DMS153 treated with DMSO at 0.1 percent for 48 hours (cell line): Measurements from ENCODE around the gene KCNAB2.
A peak's percentile ranks its signal among the peaks of the same experiment; 100 is the strongest.

Experiments used
- DNase-seq: peaks from one replicate; lab custom pipeline; 2025; ENCODE audit not compliant: unreplicated experiment; lab: John Stamatoyannopoulos, UW

Gene KCNAB2

DNA sequence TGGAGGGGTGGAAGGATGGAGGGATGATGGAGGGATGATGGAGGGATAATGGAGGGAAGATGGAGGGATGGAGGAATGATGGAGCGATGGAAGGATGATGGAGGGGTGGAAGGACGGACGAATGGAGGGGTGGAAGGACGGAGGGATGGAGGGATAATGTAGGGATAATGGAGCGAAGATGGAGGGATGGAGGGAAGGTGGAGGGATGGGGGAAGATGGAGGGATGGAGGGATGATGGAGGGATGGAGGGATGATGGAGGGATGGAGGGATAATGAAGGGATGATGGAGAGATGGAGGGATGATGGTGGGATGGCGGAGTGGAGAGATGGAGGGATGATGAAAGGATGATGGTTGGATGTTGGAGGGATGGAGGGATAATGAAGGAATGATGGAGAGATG is 61.3 kb downstream of the KCNAB2 start:
- no peak for DNase-seq

DNA sequence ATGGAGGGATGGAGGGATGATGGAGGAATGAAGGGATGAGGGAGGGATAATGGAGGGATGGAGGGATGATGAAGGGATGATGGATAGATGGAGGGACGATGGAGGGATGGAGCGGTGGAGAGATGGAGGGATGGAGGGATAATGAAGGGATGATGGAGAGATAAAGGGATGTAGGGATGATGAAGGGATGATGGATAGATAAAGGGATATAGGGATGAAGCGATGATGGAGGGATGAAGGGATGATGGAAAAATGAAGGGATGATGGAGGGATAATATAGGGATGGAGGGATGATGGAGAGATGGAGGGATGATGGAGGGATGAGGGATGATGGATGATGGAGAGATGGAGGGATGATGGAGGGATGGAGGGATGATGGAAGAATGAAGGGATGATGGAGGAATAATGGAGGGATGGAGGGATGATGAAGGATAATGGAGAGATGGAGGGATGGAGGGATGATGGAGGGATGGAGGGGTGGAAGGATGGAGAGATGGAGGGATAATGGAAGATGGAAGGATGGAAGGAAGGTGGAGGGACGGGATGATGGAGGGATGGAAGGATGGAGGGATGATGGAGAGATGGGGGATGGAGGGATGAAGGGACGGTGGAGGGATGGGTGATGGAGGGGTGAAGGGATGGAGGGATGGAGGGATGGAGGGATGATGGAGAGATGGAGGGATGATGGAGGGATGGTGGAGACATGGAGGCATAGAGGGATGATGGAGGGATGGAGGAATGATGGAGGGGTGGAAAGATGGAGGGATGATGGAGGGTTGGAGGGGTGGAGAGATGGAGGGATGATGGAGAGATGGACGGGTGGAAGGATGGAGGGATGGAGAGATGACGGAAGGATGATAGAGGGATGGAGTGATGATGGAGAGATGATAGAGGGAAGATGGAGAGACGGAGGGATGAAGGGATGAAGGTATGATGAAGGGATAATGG is 62.0 kb downstream of the KCNAB2 start:
- no peak for DNase-seq

DNA sequence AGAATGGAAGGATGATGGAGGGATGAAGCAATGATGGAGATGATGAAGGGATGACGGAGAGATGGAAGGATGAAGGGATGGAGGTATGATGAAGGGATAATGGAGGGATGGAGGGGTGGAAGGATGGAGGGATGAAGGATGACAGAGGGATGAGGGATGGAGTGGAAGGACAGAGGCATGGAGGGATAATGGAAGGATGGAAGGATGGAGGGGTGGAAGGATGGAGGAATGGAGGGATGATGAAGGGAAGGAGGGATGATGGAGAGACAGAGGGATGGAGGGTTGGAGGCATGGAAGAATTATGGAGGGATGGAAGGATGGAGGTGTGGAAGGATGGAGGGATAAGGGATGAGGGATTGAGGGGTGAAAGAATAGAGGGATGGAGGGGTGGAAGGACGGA is 62.8 kb downstream of the KCNAB2 start:
- DNase-seq, result no peak

DNA sequence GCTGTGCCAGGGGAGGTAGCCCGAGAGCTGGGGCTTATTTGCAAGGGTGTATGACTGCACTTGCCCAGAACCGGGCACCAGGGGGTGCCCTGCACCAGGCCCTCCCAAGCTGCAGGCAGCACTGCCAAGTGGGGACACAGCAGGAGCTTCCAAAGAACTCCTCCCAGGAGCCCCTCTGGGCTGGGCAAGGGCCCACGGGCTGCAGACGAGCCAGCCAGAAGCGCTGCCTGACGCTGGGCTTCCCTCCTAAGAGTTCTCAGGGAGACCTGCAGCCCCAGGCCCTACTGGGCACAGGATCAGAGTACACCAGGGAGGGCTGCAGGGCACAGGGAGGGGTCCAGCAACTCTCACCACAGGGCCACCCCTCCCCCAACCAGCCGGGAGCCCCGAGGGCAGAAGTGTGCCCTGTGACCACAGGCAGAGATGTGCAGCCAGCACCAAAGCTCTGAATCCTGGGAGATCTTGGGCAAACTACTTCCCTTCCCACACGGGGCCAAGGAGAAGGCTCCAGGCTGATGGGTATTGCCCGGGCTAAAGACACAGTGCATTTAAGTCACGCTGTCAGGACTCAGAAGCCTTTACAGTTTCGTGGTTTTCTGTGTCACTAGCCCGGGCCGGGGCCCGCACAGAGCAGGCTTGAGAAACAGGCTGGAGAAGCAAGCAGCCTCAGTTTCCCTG is 63.4 kb downstream of the KCNAB2 start:
- peak; percentile 17 for DNase-seq

DNA sequence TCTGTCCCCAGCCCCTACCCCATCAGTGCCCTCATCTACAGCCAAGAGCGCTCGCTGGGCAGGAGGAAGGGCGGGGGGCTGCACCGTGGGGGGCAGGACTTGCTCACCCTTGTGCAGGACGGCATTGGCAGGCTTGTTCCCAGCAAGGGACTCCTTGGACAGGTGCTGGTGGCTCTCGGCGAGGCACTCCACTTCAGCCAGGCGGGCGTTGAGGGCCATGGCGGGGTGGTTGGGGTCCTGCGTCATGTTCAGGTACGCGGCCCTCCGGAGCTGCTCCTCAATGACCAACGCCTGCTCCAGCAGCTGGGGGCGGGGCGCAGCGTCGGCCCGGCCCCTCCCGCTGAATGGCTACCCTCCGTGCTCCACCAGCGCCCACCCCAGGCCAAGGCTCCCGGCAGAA is 64.0 kb downstream of the KCNAB2 start:
- DNase-seq, result no peak

DNA sequence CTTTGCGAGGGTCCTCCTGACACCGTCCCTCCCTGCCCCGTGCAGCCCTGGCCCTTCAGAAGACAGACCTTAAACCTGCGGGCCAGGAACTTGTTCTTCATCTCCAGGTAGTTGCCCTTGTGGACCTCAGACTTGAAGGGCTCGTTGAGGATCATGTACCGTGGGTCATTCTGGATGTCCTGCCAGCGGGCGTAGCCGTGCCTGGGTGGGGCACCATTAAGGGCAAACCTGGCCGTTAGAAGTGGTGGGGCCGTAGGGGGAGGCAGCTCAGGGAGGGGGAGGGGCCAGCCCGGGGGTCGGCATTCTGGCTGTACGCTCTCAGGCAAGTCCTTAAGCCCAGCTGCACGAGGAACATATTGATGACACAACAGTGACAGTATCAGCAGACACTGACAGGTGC is 64.6 kb downstream of the KCNAB2 start:
- DNase-seq, result no peak

DNA sequence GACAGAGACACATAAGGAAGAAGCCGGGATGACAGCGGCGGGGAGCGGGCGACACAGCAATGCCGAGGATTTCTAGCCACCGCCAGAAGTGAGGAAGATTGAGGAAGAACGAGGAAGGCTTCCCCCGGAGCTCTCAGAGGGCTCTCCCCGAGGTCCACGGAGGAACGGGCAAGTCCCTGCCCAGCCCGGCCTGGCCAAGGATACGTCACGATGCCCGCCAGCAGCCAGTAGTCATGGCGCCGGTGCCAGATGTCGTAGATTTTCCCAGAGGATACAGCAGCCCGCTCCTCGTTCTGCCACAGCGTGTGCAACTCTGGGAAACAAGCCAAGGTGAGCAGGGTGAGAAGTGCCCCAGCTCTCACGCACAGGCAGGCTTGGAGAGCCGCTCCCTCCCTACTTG is 65.9 kb downstream of the KCNAB2 start:
- DNase-seq, result peak; percentile 72

DNA sequence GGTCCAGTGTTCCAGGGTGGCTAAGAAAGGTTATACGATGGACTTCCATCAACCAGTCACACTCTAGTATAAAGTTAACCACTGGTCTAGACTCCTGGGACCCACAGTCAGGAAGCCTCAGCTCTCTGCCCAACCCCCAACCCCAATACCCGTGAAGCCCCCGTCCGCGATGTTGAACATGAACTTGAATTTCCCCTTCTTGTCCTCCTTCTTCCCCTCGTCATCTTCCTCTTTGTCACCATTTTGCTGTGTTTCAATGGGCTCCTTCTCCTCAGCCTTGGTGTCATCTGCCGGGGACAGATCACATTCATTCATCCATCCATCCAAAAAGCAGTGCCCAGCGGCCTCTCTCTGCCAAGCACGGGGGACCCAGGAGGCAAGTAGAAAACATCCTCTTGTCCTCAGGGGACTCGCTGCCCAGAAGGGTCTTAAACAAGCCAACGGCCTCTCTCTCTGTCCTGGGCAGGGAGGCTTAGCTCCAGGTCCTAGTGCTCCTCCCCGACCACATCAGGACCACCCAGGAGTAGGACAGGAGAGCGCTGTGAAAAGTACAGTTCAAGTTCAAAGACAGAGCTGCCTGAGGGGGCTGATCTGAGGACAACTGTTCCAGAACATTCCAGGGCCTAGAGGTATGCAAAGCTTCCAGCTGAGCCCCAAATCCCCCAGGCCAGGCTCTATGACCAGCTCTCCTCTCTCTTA is 66.5 kb downstream of the KCNAB2 start:
- DNase-seq, result no peak

DNA sequence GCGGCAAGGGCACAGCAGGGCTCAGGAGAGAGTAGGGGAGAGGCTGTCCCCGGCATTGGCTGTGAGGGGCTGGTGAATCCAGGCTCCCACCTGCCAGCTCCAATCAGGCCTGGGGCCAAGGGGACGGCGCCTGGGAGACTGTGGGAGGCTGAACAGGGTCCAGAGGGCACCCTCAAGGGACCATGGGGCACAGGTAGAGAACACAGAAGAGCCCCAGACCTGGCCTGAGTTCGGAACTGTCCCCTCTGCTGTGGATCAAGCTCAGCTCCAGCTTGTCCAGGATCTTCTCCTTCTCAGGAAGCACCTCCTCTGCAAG is 67.0 kb downstream of the KCNAB2 start:
- no peak for DNase-seq

DNA sequence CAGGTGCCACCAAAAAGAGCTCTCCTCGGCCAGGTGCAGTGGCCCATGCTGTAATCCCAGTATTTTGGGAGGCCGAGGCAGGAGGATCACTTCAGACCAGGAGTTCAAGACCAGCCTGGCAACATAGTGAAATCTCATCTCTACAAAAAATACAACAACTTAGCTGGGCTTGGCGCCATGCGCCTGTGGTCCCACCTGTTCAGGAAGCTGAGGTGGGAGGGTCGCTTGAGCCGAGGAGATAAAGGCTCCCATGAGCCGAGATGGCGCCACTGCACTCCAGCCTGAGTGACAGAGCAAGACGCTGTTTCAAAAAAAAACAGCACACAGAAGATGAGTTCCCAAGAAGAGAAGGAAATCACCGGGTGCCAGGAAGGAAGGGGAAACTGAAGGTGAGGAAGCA is 67.4 kb downstream of the KCNAB2 start:
- DNase-seq, result no peak

DNA sequence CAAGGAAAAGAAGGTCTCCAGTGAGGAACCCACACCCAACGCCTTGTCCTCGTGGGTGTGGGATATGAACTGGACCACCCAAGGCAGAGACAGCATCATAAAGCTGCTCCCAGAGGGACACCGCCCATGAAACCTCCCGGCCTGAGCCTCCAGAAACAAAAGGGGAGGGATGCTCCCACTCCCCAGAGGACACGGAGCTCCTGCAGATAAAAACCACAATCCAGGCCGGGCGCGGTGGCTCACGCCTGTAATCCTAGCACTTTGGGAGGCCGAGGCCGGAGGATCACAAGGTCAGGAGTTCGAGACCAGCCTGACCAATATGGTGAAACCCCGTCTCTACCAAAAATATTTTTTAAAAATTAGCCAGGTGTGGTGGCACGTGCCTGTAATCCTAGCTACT is 68.1 kb downstream of the KCNAB2 start:
- DNase-seq, result no peak

DNA sequence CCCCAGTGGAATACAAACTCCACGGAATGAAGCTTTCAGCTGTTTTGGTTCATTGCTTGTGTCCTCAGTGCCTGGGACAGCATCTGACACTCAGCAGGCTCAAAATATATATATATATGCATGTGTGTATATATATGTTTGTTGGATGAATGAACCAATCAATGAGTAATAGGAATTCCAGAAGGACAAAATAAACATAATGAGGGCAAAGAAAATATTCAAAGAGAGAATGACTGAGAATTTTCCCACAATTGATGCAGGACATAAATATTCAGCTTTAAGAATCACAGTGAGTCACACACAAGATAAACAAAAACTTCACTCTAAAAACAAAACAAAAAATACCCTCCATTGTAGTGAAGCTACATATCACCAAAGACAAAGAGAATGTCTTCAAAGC is 70.4 kb downstream of the KCNAB2 start:
- no peak for DNase-seq

DNA sequence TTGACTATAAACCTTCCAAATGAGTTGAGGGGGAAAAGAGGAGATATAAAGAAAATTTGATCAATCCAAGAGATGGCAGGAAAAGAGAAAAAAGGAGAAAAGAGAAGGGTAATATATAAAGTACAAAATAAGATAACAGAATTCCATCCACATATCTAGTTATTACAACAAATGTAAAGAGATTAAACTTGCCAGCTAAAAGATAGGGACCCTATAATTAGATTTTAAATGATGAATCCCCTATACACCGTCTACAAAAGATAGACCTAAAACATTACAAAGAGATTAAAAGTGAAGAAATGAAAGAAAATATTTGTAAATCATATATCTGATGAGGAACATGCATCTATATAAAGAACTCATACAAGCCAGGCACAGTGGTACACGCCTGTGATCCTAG is 71.4 kb downstream of the KCNAB2 start:
- no peak for DNase-seq

DNA sequence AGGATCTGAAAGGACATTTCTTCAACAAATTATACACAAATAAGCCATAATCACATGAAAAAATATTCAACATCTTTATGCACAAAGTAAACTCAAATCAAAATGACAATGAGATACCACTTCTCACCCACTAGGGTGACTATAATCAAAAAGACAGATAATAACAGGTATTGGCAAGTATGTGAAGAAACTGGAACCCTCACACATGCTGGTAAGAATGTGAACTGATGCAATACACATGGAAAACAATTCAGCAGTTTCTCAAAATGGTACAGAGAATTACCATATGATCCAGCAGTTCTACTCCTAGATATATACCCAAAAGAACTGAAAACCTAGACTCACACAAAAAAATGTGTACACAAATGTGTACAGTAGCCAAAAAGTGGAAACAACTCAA is 71.9 kb downstream of the KCNAB2 start:
- no peak for DNase-seq

DNA sequence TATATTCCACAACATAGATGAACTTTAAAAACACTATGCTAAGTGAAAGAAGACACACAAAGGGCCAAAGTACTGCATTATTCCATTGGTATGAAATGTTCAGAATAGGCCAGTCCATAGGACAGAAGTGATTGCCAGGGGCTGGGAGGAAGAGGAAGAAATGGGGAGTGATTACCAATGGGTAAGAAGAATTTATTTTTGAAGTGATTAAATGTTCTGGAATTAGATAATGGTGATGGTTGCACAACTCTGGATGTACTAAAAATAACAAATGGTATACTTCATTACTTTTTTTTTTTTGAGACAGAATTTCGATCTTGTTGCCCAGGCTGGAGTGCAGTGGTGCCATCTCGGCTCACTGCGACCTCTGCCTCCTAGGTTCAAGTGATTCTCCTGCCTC is 72.7 kb downstream of the KCNAB2 start:
- no peak for DNase-seq

DNA sequence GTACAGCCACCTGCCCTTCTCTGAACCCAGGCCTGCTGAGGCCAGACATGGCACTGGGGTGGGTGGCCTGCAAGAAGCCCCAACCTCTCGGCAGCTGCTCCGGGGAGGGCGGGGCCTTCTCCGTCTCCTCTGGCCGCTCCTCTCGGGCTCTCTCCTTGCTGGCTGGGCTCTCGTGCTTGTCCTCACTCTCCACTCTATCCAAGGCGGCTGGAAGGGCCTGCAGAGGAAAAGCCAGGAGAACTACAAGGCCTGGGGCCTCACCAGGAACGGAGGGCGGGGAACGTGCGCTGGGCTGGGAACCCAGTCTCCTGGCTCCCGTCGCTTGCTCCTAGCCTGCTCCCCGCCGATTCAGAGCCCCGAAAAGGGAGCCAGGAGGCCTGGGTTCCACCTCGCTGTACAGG is 75.3 kb downstream of the KCNAB2 start:
- no peak for DNase-seq

DNA sequence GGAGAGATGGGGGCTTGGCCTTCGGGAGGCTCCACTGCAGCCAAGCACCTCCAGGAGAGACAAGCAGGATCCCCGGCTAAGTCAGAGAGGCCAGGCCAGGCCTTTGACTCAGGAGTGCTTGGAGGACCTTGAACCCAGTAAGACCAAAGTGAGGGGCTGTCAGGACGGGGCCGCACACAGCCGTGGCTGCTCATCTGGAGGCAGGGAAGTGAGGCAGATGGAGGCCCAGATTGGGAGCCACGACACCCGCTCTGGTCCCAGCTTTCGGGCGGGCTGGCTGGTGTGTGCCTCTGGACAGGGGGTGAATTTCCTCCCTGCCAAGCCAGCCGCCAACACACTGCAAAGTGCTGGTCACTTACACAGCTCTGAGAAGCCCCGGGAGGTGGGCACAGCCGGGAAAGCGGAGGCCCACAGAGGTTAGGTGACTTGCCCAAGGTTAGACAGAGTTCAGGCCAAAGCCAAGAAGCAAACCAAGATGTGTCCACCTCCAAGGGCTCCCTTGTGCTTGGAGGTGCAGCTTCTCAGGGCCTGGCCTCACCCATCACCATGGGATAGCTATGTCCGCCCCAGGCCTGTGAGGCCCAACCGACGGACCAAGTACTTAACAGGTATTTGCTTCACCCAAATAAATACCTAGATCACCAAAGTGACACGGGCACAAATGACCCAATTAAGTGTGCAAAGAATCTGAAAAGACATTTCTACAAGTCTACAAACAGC is 76.1 kb downstream of the KCNAB2 start:
- no peak for DNase-seq

DNA sequence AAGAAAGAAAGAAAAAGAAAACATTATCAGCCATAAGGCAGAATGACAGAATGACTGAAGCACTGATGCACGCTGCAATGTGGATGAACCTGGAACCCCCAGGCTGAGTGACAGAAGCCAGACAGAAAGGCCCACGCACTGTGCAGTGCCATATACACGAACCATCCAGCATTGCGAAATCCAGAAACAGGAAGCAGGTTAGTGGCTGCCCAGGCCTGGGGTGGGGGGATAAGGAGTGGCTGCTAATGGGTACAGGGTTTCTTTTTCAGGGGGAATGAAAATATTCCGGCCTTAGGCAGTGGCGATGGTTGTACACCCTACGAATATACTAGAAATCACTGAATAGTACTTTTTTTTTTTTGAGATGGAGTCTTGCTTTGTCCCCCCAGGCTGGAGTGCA is 77.4 kb downstream of the KCNAB2 start:
- DNase-seq, result no peak

DNA sequence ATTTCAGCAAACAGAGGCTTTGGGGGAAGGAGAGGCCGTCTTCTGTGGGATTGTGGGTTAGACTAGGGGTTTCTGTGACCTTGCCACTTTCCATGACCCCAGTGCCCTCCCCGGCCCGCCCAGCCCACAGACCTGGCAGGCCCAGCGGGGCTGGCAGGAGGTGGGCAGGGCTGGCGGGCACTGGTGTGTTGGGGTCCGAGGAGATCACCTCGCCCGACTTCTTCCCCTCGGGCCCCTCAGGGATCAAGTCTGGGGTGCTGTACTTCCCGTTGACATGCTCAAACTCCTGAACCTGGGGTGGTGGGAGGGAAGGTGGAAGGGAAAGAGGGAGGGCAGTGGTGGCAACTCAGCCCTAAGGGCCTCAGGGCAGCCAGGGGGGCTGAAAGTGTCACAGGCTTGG is 78.1 kb downstream of the KCNAB2 start:
- no peak for DNase-seq

DNA sequence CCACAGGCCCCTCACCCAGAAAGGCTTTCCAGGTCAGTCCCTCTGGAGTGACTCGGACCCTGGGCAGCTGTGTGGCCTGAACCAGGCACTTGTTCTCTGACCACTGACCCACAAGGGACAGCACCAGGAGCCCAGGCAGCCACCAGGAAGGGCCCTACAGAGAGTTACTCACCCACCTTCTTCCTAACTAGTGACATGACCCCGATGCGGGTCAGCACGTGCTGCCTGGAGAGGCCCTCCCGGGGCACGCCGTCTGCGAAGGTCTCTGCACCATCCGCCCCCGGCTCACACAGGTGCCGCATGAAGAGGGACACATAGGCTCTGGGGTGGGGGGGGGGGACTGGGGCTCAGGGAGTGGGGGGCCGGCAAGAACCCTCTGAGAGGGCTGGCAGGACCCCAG is 78.7 kb downstream of the KCNAB2 start:
- no peak for DNase-seq

DNA sequence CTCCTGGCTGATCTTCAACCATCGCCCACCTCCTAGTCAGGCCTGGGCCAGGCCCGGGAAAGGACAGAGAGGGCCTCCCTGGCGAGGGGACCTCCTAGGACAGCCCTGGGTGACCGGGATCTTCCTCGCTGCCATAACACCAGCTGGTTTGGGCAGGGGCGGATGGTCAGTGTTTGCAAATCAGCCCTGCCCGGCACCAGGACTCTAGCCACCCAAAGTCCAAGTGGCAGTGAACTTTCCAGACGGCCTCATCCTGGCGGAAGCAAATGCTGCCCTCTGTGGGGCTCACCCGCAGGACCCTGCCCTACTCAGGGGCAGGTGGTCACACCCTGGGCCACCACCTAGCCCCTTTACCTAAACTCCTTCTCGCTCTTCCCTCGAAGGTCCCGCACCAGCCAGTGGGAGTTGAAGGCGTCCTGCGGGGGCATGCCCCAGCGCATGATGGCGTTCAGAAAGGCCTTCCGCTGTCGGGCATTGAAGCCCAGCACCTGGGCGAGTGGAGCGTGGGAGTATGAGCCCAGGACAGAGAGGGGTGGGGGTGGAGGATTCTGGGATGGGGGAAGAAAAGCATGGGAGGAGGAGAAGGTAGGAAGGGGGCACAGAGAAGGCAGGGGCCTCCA is 79.2 kb downstream of the KCNAB2 start:
- DNase-seq, result no peak
